ENCODE measurements around the gene BTG1. TPM values are rescaled to one million over a fixed set of nuclear protein-coding genes. Genes with fewer than 3 reads are reported as not detected.

BTG1 gene
- total RNA-seq, 1 donor from 2014 or later = 72.2 TPM

- H3K4me1 Mint-ChIP-seq (ENCODE audit: low read depth, unreplicated experiment) = peaks cover 30% of the 10 kb centered on the region
- no peaks in the 10 kb centered on the region for H3K36me3 Mint-ChIP-seq (ENCODE audit: unreplicated experiment)
- H3K4me3 Mint-ChIP-seq (ENCODE audit: unreplicated experiment) = peak overlapping the region; percentile 88
- H3K9me3 Mint-ChIP-seq (ENCODE audit: unreplicated experiment) = peaks cover 11% of the 10 kb centered on the region
- TF ChIP-seq, protein P1, sequence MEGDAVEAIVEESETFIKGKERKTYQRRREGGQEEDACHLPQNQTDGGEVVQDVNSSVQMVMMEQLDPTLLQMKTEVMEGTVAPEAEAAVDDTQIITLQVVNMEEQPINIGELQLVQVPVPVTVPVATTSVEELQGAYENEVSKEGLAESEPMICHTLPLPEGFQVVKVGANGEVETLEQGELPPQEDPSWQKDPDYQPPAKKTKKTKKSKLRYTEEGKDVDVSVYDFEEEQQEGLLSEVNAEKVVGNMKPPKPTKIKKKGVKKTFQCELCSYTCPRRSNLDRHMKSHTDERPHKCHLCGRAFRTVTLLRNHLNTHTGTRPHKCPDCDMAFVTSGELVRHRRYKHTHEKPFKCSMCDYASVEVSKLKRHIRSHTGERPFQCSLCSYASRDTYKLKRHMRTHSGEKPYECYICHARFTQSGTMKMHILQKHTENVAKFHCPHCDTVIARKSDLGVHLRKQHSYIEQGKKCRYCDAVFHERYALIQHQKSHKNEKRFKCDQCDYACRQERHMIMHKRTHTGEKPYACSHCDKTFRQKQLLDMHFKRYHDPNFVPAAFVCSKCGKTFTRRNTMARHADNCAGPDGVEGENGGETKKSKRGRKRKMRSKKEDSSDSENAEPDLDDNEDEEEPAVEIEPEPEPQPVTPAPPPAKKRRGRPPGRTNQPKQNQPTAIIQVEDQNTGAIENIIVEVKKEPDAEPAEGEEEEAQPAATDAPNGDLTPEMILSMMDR (IDR thresholded peaks at IDR 0.05; ENCODE audit: partially characterized antibody, unreplicated experiment) = no peak
- DNase-seq = no peak
- H3K27me3 Mint-ChIP-seq (ENCODE audit: unreplicated experiment) = peaks cover 5% of the 10 kb centered on the region
- no peak overlapping the region for H3K27ac Mint-ChIP-seq (ENCODE audit: unreplicated experiment)
These were observed 6.0 kb downstream of the BTG1 start for GRCh38 chr12:92139634-92140150.

DNA sequence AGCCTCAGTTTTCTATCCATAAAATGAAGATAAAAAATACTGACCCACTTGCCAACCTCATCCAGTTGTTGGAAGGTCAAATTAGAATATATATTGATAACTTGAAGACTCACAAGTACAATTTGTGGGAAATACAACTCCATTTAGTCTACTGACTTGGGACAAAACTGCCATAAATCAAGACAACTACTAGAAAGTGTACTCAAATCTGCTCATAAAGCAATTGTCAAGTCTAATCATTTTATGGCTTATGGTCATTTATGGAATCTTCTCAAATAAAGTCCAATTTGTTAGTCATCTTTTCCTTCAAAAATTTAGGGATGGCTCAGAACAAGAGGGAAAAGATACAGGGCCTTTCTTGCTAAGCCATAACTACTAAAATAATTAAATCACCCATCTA, 7.0 kb downstream of the BTG1 start:
- no peak overlapping the region for H3K27ac Mint-ChIP-seq (ENCODE audit: unreplicated experiment)
- no peaks in the 10 kb centered on the region for H3K36me3 Mint-ChIP-seq (ENCODE audit: unreplicated experiment)

GRCh38 chr12:92138144-92138543, 7.5 kb downstream of the BTG1 start:
- Mint-ChIP-seq H3K4me3 (ENCODE audit: unreplicated experiment) (peak overlapping the region; percentile 88), H3K27me3 (ENCODE audit: unreplicated experiment) (no peaks in the 10 kb centered on the region)

More for the DNA sequence above, 7.0 kb downstream of the BTG1 start:
- H3K4me1 Mint-ChIP-seq (ENCODE audit: low read depth, unreplicated experiment) = peaks cover 41% of the 10 kb centered on the region
- H3K27me3 Mint-ChIP-seq (ENCODE audit: unreplicated experiment) = no peaks in the 10 kb centered on the region
- TF ChIP-seq, protein P1 (IDR thresholded peaks at IDR 0.05; ENCODE audit: partially characterized antibody, unreplicated experiment) = no peak
- peak overlapping the region; percentile 88 for H3K4me3 Mint-ChIP-seq (ENCODE audit: unreplicated experiment)
- peaks cover under 1% of the 10 kb centered on the region for H3K9me3 Mint-ChIP-seq (ENCODE audit: unreplicated experiment)
- no peak for DNase-seq

DNA sequence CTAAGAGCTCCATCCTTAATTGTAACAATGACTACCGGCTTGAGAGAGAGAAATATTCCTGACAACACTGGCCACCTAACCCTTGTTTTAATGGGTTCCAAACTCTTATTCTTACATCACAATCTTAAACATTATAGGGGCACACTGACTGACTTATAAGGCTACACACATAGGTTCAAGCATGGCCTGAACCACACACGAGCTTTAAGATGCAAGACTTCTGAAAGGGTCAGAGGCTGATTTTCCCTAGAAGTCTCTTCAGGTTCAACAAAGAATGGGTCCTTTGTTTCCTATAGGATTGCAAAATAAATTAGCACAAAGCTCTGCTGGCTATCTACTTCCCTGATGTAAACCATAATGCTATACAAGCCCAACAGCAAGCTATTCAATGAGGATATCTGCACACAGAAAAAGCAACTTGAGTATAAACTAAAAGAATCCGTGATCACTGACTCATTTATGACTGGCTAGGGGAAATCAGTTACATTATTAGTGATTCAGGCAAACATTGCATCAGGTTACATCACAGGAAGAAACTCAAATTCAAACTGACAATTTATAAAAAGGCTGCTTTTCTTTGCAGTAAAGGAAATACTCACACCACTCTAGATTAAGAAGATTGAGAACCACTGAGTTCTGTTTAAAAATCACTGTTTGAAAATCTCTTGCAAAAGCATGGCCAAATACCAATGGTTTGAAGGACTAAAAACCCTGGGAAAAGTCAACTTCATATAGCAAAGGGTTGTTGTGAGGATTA, 8.5 kb downstream of the BTG1 start:
- TF ChIP-seq, protein P1 (IDR thresholded peaks at IDR 0.05; ENCODE audit: partially characterized antibody, unreplicated experiment) = no peak
- no peak for DNase-seq
- no peaks in the 10 kb centered on the region for H3K27me3 Mint-ChIP-seq (ENCODE audit: unreplicated experiment)
- peak overlapping the region; percentile 73 for H3K27ac Mint-ChIP-seq (ENCODE audit: unreplicated experiment)
- H3K36me3 Mint-ChIP-seq (ENCODE audit: unreplicated experiment) = no peaks in the 10 kb centered on the region
- peak overlapping the region; percentile 88 for H3K4me3 Mint-ChIP-seq (ENCODE audit: unreplicated experiment)
- peaks cover 43% of the 10 kb centered on the region for H3K4me1 Mint-ChIP-seq (ENCODE audit: low read depth, unreplicated experiment)
- H3K9me3 Mint-ChIP-seq (ENCODE audit: unreplicated experiment) = no peaks in the 10 kb centered on the region

More at GRCh38 chr12:92138144-92138543, 7.5 kb downstream of the BTG1 start:
- Mint-ChIP-seq H3K9me3 (ENCODE audit: unreplicated experiment) (no peaks in the 10 kb centered on the region), H3K36me3 (ENCODE audit: unreplicated experiment) (no peaks in the 10 kb centered on the region), H3K4me1 (ENCODE audit: low read depth, unreplicated experiment) (peaks cover 44% of the 10 kb centered on the region), H3K27ac (ENCODE audit: unreplicated experiment) (no peak overlapping the region)
- TF ChIP-seq, protein P1 (IDR thresholded peaks at IDR 0.05; ENCODE audit: partially characterized antibody, unreplicated experiment) = no peak
- no peak for DNase-seq

Measured in glutamatergic neuron (in vitro differentiated cells).